ENCODE results near the gene TNFRSF1A. TPM values are rescaled to one million over a fixed set of nuclear protein-coding genes. Genes with fewer than 3 reads are reported as not detected.

TNFRSF1A gene
- total RNA-seq, 1 experiment from 2014 or later: 95.1 TPM

GRCh38 chr12:6370576-6370935 is 28.7 kb upstream of the TNFRSF1A start:
- ChIA-PET POLR2A (ENCODE audit: unreplicated experiment) (interaction anchor here (0.5 to 1.2 kb wide), 5 partner anchors 25 to 101 kb away, joined by 3 to 5 read pairs (median 3); no protein-coding TSS in a partner anchor), CTCF (interaction anchor here (1.0 kb wide), 3 partner anchors 34 to 38 kb away, joined by 4 to 7 read pairs (median 5); no protein-coding TSS in a partner anchor)
- peak overlapping the region; percentile 70 for H3K9ac ChIP-seq (ENCODE audit: low read length)
- H2AFZ ChIP-seq (ENCODE audit: low read length): no peak overlapping the region
- peak overlapping the region; percentile 63 for H3K4me2 ChIP-seq (ENCODE audit: low read length)
- H3K4me3 ChIP-seq (ENCODE audit: low read length): no peak overlapping the region
- 0 out of 2 replicates have a peak, but pooled peaks cover 5% of the 10 kb centered on the region for H3K79me2 ChIP-seq (ENCODE audit: low read length)
- intact Hi-C loops (cut with micrococcal nuclease): loop anchor here (2.0 kb wide), 1 partner anchor 34 kb away; no protein-coding TSS in a partner anchor
- no peak for DNase-seq
- H4K20me1 ChIP-seq (ENCODE audit: low read length): no peaks in the 10 kb centered on the region
- peak overlapping the region; percentile 98 for H3K27ac ChIP-seq (ENCODE audit: low read length)
- H3K9me3 ChIP-seq (ENCODE audit: low read length): no peaks in the 10 kb centered on the region
- ATAC-seq: no peak
- no peaks in the 10 kb centered on the region for H3K27me3 ChIP-seq (ENCODE audit: low read length)
- no peaks in the 10 kb centered on the region for H3K9me2 ChIP-seq (replicated peaks; ENCODE audit: low read length)
- no peaks in the 10 kb centered on the region for H3K36me3 ChIP-seq (ENCODE audit: low read depth, low read length)
- TF ChIP-seq CTCF (conservative IDR thresholded peaks at IDR 0.05; ENCODE audit: low read depth, low read length) (no peak), EZH2phosphoT487 (IDR thresholded peaks at IDR 0.05; ENCODE audit: borderline replicate concordance, low read length) (no peak), EZH2 (IDR thresholded peaks at IDR 0.05; ENCODE audit: low read length, unreplicated experiment) (no peak)
- H3F3A ChIP-seq (ENCODE audit: low read length, unreplicated experiment): peaks cover 5% of the 10 kb centered on the region
- peaks cover 70% of the 10 kb centered on the region for H3K4me1 ChIP-seq (ENCODE audit: insufficient read depth, low read length)
- BruUV-seq (replicated peaks): no TSS peak

- Histone ChIP-seq H3K27me3 (ENCODE audit: low read length) (no peaks in the 10 kb centered on the region), H4K20me1 (ENCODE audit: low read length) (no peaks in the 10 kb centered on the region), H3K4me3 (ENCODE audit: low read length) (no peak overlapping the region), H3K4me1 (ENCODE audit: insufficient read depth, low read length) (peaks cover 65% of the 10 kb centered on the region), H3K9me2 (replicated peaks; ENCODE audit: low read length) (no peaks in the 10 kb centered on the region), H3F3A (ENCODE audit: low read length, unreplicated experiment) (peaks cover 5% of the 10 kb centered on the region), H3K4me2 (ENCODE audit: low read length) (peak overlapping the region; percentile 63; the same call in 1 of the 2 replicates), H2AFZ (ENCODE audit: low read length) (no peak overlapping the region), H3K79me2 (ENCODE audit: low read length) (0 out of 2 replicates have a peak, but pooled peaks cover 5% of the 10 kb centered on the region), H3K9ac (ENCODE audit: low read length) (peak overlapping the region; percentile 70; the same call in 1 of the 2 replicates), H3K27ac (ENCODE audit: low read length) (peak overlapping the region; percentile 98), H3K9me3 (ENCODE audit: low read length) (no peaks in the 10 kb centered on the region), H3K36me3 (ENCODE audit: low read depth, low read length) (no peaks in the 10 kb centered on the region)
- intact Hi-C loops (cut with micrococcal nuclease): loop anchor here (2.0 kb wide), 1 partner anchor 33 kb away; no protein-coding TSS in a partner anchor
- ATAC-seq (no peak), DNase-seq (no peak)
- ChIA-PET CTCF (no interaction called here), POLR2A (ENCODE audit: unreplicated experiment) (no interaction called here)
- TF ChIP-seq EZH2phosphoT487 (IDR thresholded peaks at IDR 0.05; ENCODE audit: borderline replicate concordance, low read length) (no peak), CTCF (conservative IDR thresholded peaks at IDR 0.05; ENCODE audit: low read depth, low read length) (no peak), EZH2 (IDR thresholded peaks at IDR 0.05; ENCODE audit: low read length, unreplicated experiment) (no peak)
- no TSS peak for BruUV-seq (replicated peaks)
Measured at GRCh38 chr12:6369916-6370575, 28.2 kb upstream of the TNFRSF1A start.
